Hematopoietic multipotent progenitor cell treated with erythropoietin and hydrocortisone succinate and interleukin-3 and kit ligand, for 17 days (in vitro differentiated cells): ENCODE measurements around the gene FOXF1.

ENCODE experiments used
- DNase-seq: peaks from one replicate; pipeline ENCODE4 v3.0.0-alpha.2; 2015; ENCODE audit warnings: low spot score

Gene FOXF1

DNA sequence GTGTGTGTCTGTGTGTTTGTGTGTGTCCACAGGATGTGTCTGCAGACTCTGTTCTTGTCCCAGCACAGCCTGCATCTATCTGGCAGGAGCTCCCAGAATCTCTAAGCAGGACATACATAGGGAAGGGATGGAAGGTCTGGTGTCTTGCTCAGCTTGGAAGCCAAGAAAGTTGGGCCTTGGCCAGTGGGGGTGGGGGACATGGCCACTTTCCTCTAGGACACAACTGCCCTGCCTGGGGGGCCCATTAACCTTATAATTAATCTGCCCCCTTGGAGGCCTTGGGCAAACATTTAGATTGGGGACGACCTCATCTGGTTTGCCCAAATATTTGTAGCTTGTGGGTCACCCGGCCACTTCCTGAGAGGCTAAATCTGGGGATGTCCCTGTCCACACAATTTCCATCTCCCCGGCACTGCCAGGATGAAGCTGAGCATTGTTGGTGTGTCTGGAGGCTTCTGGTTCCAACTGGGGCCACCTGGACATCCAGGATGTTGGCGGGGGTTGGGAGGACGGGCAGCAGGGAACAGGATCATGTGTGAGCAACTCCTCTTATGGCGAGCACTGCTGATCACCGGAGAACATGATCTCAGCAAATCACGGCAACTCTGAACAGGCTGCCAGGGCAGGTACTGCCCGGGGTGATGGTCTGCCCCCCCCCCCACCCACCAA is 17.2 kb upstream of the FOXF1 start:
- DNase-seq, result no peak

DNA sequence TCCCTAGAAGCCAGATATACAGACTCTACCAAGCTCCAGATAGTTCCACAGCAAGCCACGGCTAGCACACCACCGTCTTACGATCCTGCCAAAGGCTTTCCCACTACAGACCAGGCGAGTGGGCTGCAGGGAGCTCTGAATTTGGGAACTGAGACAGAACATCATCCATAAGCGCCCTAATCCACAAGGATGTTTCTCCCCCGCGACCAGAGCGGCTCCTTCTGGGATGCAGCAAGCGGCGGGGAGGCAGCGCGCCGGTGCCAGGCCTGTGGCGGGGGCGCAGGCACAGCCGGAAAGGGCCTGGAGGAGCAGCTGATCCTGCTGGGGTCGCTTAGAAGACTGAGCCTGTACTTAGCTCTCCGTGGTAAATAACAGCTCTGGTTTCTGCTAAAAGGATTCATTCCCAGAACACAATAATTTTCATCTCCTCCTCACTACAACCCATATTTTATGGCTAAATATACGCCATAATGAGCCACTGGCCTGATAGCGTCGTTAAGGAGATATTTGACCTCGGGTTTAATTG is 16.2 kb upstream of the FOXF1 start:
- DNase-seq, result no peak

DNA sequence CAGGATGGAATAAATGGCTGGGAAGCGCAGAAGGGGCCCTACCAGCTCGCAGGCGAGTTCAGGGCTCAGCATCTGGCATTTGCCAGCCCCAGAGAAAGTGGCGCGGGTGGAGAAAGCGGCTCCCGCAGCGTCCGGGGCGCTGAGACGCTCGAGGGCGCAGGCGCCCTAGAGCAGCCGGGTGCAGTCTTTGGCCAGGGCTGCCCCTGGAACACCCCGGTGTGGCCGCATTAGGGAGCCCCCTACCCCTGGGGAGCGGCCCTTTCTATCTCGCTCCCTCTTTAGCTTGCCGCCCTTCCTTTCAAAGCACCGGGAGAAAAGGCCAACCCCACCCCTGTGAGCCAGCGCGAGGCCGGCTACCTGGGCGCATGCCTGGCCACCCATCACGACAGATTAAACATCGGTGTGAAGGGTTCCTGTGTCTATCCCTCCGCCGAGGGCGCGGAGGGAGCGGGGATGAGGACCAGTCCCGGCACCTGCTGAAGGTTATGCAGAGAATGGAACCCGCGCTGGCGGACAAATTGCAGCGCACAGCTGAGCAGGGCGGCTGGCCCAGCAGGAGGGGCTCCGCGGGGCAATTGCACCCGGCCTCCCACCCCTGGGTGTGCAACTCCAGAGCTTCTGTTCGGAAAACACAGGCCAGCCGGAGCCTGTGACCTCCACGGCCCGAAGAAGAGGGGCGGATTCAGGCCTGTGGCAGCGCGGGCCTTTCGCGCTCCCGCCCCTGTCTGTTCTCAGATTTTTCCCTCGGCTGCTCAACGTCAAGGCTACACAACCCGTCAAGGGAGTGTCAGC is 15.6 kb upstream of the FOXF1 start:
- DNase-seq, result no peak

DNA sequence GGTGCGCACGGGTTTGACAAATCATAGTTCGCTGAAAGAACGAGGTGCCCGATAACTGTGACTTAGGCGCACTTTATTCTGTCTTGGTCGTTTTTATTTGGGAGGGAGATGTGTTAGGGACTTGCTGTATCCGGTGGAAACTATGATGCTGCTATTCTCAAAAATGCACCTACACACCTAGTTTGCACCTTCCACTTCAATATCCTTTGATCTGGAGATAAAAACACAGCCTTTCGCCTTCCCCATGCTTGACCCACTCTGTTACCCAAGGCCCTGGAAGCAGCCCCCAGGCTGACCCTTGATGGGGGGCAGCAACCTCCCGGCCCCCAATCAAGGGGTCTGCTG is 15.0 kb upstream of the FOXF1 start:
- DNase-seq, result no peak

DNA sequence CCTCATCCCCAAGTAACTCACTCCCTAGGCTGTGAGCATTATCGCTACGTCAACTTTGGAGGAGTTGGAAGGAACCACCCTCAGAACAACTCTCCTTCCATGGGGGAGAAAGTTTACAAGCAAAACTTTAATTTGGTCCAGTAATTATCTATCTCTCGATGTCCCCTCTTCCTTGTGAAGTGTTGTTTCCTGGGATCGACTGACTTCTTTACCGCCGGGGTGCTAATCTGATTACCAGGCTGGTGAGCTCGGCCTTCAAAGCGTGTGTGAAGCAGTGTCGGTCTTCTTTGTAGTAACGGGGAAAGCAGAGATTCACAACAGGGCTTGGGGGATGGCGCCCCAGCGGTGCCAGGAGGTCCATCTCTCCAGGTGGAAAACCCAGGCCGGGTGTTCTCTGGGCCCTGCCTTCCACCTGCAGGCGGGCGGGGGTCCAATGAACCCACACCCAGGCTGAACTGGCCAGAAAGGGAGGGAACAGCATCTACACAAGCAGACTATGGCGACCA is 14.5 kb upstream of the FOXF1 start:
- no peak for DNase-seq

DNA sequence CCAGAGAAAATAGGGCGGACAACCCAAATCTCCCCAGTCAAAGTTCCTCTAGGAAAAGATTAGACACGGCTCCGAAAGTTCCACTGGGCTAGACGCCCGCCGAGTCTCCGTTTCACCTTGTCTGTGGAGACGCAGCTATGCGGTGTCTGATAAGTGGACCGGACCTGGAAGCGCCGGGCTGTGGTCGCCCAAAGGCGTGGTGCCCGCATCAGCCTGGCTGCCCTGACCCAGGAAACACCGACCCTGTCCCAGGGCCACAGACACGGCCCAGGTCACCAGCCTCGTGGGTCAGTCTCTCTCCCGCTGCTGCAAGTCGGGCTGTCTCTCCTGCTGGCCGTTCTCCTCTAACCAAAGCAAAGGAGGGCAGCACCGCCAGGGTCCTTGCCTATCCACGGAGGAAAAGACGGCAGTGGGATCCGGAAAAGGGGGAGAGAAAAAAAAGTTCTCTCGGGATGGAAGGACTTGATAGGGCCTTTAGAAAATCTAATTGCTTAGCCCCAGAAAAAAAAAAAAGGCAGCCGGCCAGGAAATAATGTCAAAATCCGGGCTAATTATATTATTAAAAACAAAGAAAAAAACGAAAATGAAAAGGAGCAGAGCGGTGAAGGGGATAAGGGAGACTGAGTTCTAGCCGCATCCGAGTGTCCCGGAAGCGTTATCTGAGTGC is 13.9 kb upstream of the FOXF1 start:
- no peak for DNase-seq

DNA sequence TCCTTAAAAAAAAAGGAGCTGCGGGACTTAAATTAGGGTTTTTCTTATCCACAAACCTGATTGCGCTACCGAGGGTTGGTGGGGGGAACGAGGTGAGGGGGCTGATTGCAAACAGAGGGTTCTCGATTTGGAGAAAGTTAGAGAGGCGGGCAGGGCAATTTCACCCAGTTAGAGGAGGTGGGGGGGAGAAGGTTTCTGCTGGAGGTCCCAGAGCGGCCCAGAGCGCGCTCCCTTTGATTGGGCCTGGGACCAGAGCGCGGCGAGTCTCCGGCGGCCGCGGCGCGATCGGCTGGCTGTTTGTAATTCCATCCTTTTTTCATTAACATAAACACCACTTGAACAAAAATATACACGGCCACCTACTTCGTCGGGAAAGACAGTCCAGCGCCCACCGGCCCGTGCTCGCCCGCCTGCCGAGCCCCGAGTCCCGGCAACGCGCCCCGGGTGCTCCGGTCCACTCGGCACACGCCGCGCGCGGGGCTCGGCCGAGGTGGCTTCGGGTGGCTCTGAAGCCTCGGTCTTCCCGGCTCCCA is 13.3 kb upstream of the FOXF1 start:
- no peak for DNase-seq

DNA sequence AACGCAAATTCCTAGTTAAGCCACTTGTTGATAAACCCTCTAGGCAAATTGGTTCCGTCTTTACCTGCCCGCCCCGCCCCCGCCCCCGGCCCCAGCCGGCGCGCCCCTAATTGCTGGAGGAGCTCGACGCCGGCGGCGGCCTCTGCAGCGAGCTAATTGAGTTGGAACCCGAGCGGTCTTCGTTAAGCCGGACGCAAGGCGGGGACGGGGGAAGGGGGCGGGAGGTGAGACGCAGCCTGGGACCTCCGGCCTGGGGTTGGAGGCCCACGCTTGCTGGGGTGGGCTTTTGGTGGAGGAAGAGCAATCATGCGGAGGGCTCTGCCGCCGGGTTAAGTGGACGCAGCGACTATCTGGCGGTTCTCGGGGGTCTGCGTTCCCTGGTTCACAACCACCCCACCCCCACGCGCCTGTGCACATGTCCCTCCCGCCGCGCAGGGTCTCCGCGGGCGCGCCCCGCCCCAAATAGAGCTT is 12.7 kb upstream of the FOXF1 start:
- no peak for DNase-seq

DNA sequence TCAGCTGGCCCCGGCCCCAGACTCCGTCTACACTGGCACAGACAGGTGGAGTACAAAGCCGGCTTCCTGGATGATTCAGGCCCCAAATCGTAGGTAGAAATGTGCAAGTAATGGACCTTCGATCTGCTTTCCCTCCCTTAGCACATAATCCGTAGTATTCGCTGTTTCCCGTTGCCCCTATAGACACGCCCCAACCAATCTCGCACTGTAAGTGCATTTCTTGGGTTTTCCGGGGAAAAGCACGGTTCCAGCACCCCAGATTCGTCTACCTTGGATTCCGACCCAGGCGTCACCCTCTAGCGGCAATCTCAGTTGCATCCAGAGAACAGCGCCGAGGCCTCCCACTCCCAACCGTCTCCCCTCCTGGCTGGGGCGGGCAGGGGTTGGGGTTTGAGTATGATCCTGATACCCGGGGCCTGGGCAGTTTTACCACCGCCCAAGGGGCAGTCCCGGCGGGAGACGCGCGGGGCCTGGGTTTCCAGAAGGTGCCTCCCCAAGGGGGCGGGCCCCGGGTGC is 12.1 kb upstream of the FOXF1 start:
- DNase-seq, result no peak

DNA sequence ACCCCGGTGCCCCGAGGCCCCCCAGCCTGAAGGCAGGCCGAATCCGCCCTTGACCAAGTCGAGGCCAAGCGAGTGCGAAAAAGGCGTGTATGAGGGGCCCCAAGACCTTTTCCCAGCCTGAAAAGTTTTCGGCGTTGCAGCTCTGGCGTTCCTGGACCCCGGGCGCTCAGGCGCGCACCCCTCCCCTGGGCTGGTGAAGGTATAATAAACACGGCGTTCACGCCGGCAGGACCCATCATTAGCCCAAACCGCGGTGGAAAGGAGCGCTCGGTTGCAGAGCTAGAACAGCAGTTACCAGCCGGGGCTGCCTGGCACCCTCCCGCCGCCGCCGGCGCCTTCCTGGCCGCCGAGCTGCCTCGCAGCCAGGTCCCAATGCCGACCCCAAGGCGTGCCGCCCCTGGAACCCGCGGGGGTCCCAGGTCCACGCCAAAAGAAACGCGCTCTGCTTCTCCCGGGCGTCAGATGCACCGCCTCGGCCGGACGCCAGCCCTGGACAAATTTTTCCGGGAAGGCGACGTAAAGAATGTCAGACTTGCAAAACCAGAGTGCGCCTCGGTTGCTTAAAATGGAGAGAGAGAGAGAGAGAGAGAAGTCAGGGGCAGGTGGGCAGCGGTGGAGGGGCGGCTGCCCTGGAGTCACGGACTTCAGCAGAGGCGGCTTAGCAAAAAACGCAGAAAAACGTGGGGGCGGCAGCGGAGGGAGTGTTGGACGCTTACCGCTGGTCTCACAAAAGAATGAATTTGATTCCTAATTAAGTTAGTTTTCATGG is 11.5 kb upstream of the FOXF1 start:
- no peak for DNase-seq

DNA sequence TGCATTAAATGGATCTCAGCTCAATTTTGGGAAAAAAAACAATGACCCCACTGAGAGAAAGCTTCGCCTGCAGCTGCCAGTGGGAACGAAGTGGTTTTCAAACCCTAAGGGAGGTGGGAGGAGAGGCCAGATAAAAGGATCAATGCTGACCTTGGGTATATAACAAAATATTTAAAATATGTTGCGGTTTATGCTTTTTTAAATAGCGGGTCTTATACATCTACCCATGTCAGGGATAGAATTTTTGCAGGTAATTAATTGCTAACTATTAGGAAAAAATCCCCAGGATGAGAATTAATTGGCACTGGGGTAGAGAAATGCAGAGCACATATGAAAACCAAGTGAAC is 10.9 kb upstream of the FOXF1 start:
- DNase-seq, result no peak

DNA sequence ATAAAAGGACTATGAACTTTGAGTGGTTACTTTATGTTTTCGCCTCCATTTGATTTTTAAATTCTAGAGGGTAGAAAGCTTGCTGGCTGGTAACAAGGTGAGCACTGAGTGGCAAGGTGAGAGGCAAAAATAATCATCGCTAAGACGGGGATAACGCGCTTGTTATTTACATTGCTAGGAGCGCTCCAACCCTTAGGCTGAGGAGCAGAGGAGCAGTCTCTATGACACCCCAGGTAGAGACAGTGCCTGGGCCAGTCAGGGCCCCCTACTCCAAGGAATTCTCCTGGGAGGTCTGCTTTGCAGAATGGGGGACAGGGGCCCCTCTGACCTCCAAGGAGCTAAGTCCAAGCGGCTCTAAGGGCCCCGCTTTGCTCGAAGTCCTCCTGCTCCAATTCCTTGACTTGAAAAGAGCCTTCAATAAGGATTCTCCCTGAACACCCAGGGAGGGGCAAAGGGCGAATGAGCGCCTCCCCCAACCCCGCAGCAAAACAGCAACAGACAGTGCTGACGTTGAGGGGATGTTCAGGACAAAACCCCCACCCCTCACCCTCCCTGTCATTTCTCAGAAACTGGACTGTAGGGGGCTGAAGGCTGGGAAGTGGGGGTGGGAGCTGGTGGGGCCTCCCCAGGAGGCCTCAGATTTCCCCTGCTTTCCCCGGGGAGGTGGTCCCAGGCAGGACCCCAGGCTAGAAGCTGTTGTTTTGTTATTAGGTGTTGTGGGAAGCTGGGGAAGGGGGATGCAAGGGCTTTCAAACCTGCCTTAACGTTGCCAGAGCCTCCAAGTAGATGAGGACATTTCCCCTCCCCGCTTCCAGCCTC is 10.2 kb upstream of the FOXF1 start:
- DNase-seq, result no peak

DNA sequence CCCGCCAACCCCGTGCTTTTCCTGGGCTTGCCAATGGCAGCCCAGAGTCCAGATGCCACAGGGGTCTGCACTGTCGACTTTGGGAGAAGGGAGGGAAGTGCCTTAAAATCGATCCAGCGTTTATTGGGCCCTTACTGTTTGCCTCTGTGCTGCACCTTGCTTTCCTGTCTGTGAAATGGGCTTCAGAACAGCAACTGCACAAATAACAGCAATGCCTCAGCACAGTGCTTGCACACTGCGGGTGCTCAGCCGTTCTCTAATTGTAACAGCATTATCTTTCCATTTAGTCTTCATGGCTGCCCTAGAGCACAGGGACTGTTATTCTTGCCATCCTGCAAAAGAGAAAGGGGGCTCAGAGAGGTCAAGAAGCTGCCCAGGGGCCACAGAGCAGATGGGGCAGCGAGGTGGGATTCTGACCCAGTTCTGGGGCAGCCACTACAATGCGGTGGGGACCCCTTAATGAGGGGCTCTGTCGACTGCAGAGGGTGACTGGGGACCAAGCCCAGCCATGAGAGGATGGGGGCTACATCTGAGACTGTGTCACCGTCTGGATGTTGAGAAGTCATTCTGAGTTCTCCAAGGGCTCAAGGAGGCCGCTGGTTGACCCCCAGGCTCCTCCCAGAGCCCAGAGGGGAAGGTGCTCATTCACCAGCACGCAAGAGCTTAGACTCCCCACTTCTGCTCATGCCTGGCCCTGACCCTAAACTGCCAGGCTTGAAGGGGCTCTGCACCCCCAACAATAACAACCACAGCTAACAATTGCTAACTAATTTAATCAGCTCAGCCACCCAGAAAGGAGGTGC is 9.4 kb upstream of the FOXF1 start:
- DNase-seq, result no peak

DNA sequence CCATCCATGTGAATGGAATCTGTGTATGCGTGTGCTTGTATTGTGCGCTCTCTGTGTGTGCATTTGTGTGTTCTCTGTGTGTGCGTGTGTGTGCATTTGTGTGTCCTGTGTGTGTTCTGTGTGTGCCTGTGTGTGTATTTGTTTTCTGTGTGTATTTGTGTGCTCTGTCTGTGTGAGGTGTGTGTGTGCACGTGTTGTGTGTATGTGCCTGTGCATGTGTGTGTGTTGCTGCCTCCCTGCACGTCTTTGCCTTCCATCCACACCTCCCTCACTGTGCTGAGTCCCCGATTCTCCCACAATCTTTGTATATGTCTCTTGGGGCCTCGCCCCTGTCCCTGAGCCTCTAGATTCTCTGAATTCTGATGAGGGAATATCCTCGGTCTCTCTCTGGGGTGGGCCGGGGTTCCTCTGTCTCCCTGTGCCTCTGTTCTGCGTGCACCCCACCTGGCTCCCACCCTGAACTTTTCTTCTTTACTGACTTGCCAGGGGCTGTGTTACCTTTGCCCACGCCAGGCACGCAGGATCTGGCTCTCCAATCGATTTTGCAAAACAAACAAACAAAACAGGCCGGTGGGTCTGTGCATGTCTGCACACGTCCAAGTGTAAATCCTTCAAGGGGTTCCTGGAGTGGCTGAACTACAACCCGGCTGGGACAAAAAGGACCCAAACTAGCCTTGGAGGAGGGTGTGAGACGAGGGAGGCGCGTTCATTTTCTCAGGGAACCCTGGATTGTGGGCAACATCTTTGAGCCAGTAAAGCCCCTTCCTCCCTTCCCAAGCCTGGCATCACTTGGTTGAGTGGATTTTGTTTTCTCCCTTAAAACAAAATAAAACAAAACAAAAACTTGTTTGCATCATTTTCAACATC is 8.1 kb upstream of the FOXF1 start:
- DNase-seq, result no peak

DNA sequence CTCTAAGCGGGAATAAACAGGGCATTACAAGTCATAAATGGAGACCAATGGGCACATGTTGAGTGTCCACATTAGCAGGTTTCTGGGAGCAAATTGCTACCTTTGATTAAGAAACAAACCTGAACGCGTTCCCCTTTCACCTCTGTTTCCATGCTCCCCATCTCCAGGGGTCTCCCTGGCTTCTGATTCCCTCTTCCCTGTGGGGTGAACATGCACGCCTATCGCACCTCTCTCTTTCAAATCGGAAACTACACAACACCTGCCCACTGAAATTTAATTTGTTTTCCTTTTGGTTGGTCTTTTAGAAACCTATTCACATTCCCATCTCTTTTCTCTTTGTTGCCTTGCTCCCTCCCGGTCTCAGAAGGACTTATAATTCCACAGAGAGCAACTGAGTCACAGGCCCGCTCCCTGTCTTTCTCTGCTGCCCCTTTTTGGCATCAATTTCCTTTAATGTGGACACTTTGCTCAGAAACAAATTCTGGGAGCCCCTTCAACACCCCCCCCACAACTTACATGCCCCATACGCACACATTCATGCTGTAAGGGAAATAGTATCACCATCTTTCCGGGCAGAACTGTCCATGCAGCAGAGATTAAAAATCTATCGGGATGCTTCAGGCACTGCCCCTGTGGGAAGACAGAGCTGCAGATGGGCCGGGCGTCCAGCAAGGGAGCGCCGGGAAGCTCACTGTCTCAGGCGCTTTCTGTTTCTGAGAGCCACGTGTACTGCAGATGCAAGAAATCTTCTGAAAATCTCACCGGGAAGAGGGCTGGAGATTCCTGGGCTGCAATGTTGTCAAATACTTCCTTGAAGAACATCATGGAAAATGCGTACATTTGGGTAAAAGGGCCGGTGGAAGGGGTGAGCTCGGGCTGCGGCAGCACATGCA is 7.2 kb upstream of the FOXF1 start:
- no peak for DNase-seq

DNA sequence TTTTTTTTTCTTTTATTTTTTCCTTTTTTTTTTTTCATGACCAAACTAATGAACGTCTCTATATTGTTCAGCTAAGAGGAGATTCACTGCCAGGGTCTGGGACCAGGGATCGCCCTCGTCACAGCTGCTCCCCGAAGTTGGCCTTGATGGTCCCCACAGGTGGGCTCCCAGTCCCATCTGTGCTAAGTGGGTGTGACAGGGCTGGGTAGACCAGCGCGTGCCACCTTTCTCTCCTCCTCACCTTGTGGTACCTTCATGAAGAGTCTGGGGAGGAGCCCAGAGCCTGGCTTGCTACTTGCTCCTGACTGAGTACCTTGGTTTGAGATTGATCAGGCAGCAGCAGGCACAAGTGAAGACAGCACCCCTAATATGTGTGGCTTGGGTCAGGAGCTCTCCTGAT is 6.5 kb upstream of the FOXF1 start:
- DNase-seq, result no peak

DNA sequence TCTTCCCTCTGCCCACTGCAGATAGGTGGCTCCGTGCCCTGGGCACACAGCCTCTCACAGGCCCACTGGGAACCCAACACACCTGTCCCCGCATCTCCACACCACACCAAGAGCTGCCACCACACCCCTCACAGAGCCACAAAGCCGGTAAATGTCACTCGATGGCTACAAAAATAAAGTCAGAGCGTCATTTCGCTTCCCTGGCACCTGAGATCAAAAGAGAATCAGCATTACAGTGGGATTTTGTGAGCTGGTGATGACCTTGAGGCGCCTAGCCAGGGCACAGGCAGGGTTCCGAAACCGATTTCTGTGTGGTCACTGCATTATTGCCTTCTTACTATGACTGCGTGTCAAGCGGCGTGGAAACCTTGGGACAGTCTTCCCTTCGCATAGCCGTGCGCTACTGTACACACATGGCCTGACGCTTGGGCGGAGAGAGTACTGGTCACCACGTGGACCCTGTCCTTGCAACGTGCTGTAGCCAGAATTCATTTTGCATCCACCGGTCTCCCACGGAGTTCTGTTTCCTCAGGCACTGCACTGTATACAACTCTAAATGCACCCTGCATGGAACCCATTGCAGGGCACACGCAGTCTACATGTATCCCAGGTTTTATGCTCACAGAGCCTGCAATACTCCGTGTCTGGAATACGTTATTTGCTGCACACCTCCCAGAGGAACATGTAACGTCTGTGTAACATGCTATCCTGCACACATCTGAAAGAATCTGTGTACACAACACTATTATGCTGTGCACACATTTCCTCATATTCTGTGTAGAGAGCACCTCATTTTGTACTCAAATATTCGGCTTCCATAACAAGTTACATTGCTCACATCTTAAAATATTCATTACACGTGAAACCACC is 5.8 kb upstream of the FOXF1 start:
- no peak for DNase-seq
